PC-9 (cell line): ENCODE data around the gene SLC6A9. TPM values are rescaled to one million over a fixed set of nuclear protein-coding genes. Genes with fewer than 3 reads are reported as not detected.

Source experiments
- BruUV-seq: library from RNA; stranded (reverse); fragments of 400-500 nt; replicated peaks from 2 replicates; lab custom pipeline; 2021; lab: Mats Ljungman, UMichigan
- CTCF ChIA-PET: fragments of 300-600 bp; sonication (Branson Sonifier 250); formaldehyde crosslinking; loops from one replicate; lab custom pipeline; 2022; ENCODE audit warnings: antibody characterized with exemption; lab: Charles Lee
- POLR2A ChIA-PET: fragments of 300-600 bp; sonication (Branson Sonifier 250); formaldehyde crosslinking; loops from one replicate; lab custom pipeline; 2022; ENCODE audit warnings: antibody characterized with exemption; ENCODE audit not compliant: unreplicated experiment; lab: Charles Lee
- DNase-seq, 2 experiments: peaks; one replicate each; pipeline versions ENCODE4 v3.0.0 to v3.0.0-alpha.2; 2015 to 2022; ENCODE audit warnings: mixed read lengths in 1 of 2
- H2AFZ ChIP-seq: fragments of 200-600 bp; sonication (generic); 2 replicates; pipeline ENCODE4 v1.8.1; 2017; ENCODE audit warnings: antibody characterized with exemption
- H3F3A ChIP-seq: fragments of 200-600 bp; sonication (generic); 2 replicates; pipeline ENCODE4 v1.8.1; 2017; ENCODE audit warnings: antibody characterized with exemption, mild to moderate bottlenecking, low read depth; ENCODE audit not compliant: insufficient read depth
- H3K27ac ChIP-seq: fragments of 200-600 bp; sonication (generic); 2 replicates; pipeline ENCODE4 v1.6.1; 2016; ENCODE audit warnings: mixed run types
- H3K27me3 ChIP-seq: fragments of 200-600 bp; sonication (generic); 2 replicates; pipeline ENCODE4 v1.6.1; 2016; ENCODE audit warnings: low read depth, mixed run types; ENCODE audit not compliant: insufficient read depth
- H3K36me3 ChIP-seq: fragments of 200-600 bp; sonication (generic); 2 replicates; pipeline ENCODE4 v1.6.1; 2016; ENCODE audit warnings: low read depth, mixed run types
- H3K4me1 ChIP-seq: fragments of 200-600 bp; sonication (generic); replicated peaks from 2 replicates; pipeline ENCODE4 v1.6.1; 2016; ENCODE audit warnings: mixed run types; ENCODE audit not compliant: insufficient read depth
- H3K4me2 ChIP-seq: fragments of 200-600 bp; sonication (generic); 2 replicates; pipeline ENCODE4 v1.6.1; 2017; ENCODE audit warnings: mixed run types
- H3K4me3 ChIP-seq: fragments of 200-600 bp; sonication (generic); 2 replicates; pipeline ENCODE4 v1.6.1; 2016; ENCODE audit warnings: mixed run types
- H3K79me2 ChIP-seq: fragments of 200-600 bp; sonication (generic); 2 replicates; pipeline ENCODE4 v1.6.1; 2017; ENCODE audit warnings: low read depth, mixed run types
- H3K9me2 ChIP-seq: fragments of 200-600 bp; sonication (generic); 2 replicates; pipeline ENCODE4 v1.8.1; 2017; ENCODE audit warnings: mild to moderate bottlenecking; ENCODE audit not compliant: insufficient read depth
- H3K9me3 ChIP-seq: fragments of 200-600 bp; sonication (generic); 2 replicates; pipeline ENCODE4 v1.8.1; 2016; ENCODE audit warnings: low read depth; ENCODE audit not compliant: insufficient read depth
- H4K20me1 ChIP-seq: fragments of 200-600 bp; sonication (generic); 2 replicates; pipeline ENCODE4 v1.8.1; 2017; ENCODE audit not compliant: insufficient read depth
- CTCF ChIP-seq: fragments of 200-600 bp; sonication (generic); conservative IDR thresholded peaks from 2 replicates; pipeline ENCODE4 v1.6.1; 2017; ENCODE audit warnings: mixed run types, antibody characterized with exemption, mild to moderate bottlenecking, moderate library complexity
- EZH2 ChIP-seq: fragments of 200-600 bp; sonication (generic); IDR thresholded peaks from 2 replicates; pipeline ENCODE4 v1.8.0; 2017; ENCODE audit warnings: antibody characterized with exemption, low read depth
- intact Hi-C: fragments of 100-400 bp; cut with micrococcal nuclease; formaldehyde crosslinking; loops from one replicate; pipeline ENCODE4 v1.10.0; 2022; ENCODE audit not compliant: unreplicated experiment
- total RNA-seq: library from RNA; stranded (reverse); gene quantifications from 2 replicates; pipeline ENCODE4 v1.2.3, GENCODE V29; 2021

SLC6A9 gene
- total RNA-seq, 1 experiment from 2014 or later, result 70.1 TPM

GRCh38 chr1:44048532-44049215, 17.4 kb upstream of the SLC6A9 start:
- Histone ChIP-seq H3K4me1 (peaks cover 66% of the 10 kb centered on the region), H3K27ac (peak overlapping the region; percentile 89), H3K4me2 (peak overlapping the region; percentile 69), H2AFZ (no peak overlapping the region; the same call in 1 of the 2 replicates), H3K36me3 (no peaks in the 10 kb centered on the region), H3K79me2 (no peaks in the 10 kb centered on the region), H4K20me1 (no peaks in the 10 kb centered on the region), H3F3A (peaks cover 71% of the 10 kb centered on the region), H3K27me3 (no peaks in the 10 kb centered on the region), H3K9me2 (no peaks in the 10 kb centered on the region; the same call in 1 of the 2 replicates), H3K4me3 (peak overlapping the region; percentile 38; the same call in 1 of the 2 replicates), H3K9me3 (no peaks in the 10 kb centered on the region)
- DNase-seq, result peak in 1 of 2 experiments; percentile 92
- intact Hi-C loops, result loop anchor here (10.0 kb wide), 1 partner anchor 824 kb away; no protein-coding TSS in a partner anchor
- ChIA-PET CTCF (interaction anchor here (0.6 to 2.5 kb wide), 19 partner anchors 7 to 397 kb away, joined by 3 to 25 read pairs (median 5); partner anchors contain the start of genes ARTN and DMAP1), POLR2A (interaction anchor here (0.5 to 0.6 kb wide), 2 partner anchors 46 to 325 kb away, joined by 4 to 9 read pairs; no protein-coding TSS in a partner anchor)
- BruUV-seq, result no TSS peak
- TF ChIP-seq CTCF (no peak), EZH2 (no peak)

- DNase-seq, result no peak
- Histone ChIP-seq H4K20me1 (no peaks in the 10 kb centered on the region), H3K4me1 (peaks cover 82% of the 10 kb centered on the region), H2AFZ (no peak overlapping the region), H3F3A (peaks cover 84% of the 10 kb centered on the region), H3K27ac (peak overlapping the region; percentile 89), H3K79me2 (no peaks in the 10 kb centered on the region), H3K4me2 (peak overlapping the region; percentile 69), H3K9me2 (no peaks in the 10 kb centered on the region; the same call in 1 of the 2 replicates), H3K9me3 (no peaks in the 10 kb centered on the region), H3K4me3 (no peak overlapping the region), H3K27me3 (no peaks in the 10 kb centered on the region), H3K36me3 (no peaks in the 10 kb centered on the region)
- intact Hi-C loops, result loop anchor here (2.0 to 10.0 kb wide), 2 partner anchors 42 to 822 kb away; no protein-coding TSS in a partner anchor
- no TSS peak for BruUV-seq
- no peak for TF ChIP-seq CTCF
- TF ChIP-seq EZH2, result no peak
- POLR2A ChIA-PET, result no interaction called here
- CTCF ChIA-PET, result interaction anchor here (0.5 to 2.5 kb wide), 8 partner anchors 22 to 413 kb away, joined by 4 to 23 read pairs (median 8); partner anchors contain the start of gene ARTN
Measured at GRCh38 chr1:44047131-44047530, 15.9 kb upstream of the SLC6A9 start.

GRCh38 chr1:44045064-44045463, 13.8 kb upstream of the SLC6A9 start:
- Histone ChIP-seq H3K79me2 (no peaks in the 10 kb centered on the region), H3K27ac (peak overlapping the region; percentile 98), H4K20me1 (no peaks in the 10 kb centered on the region), H3K27me3 (no peaks in the 10 kb centered on the region), H3K36me3 (no peaks in the 10 kb centered on the region), H3K4me3 (no peak overlapping the region), H3K9me2 (no peaks in the 10 kb centered on the region; the same call in 1 of the 2 replicates), H2AFZ (no peak overlapping the region), H3F3A (peaks cover 74% of the 10 kb centered on the region), H3K4me1 (peaks cover 75% of the 10 kb centered on the region), H3K9me3 (no peaks in the 10 kb centered on the region), H3K4me2 (peak overlapping the region; percentile 73)
- no peak for DNase-seq
- TF ChIP-seq CTCF (no peak), EZH2 (no peak)
- ChIA-PET CTCF (no interaction called here), POLR2A (no interaction called here)
- intact Hi-C loops, result loop anchor here (10.0 kb wide), 1 partner anchor 820 kb away; no protein-coding TSS in a partner anchor
- no TSS peak for BruUV-seq
